ENCODE results near the gene SLC9A5.

SLC9A5 gene

DNA sequence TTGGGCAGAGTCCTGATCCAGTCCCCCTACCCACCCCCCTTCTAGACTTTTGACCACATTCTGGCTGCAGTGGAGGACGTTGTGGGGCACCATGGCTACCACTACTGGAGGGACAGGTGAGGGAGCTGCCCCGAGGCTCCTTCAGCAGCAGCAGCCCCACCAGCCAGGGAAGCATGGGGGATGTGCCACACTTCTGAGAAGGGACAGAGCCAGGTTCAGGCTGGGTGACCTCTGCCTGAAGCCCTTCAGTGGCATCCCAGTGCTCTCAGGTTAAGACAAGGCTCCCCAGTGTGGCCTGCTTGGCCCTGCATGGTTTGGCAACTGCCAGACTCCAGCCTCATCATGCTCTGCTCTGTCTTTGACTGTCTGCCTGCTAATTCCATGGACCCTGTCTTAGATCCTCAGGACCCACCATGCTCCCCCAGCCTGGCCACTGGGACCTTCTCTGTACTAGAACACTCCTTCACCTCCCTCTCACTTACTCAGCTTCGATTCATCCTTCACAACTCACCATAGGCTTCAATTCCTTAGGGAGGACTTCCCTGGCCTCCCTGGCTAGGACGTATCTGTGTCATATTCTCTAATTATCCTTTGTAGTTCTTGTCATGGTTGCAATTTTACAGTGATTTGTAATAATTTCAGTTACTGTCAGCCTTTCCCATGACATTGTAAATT lies 8.8 kb downstream of the SLC9A5 start:
- DNase-seq, result no peak

- no peak for DNase-seq
These were observed 9.5 kb downstream of the SLC9A5 start for GRCh38 chr16:67258161-67258835.

DNA sequence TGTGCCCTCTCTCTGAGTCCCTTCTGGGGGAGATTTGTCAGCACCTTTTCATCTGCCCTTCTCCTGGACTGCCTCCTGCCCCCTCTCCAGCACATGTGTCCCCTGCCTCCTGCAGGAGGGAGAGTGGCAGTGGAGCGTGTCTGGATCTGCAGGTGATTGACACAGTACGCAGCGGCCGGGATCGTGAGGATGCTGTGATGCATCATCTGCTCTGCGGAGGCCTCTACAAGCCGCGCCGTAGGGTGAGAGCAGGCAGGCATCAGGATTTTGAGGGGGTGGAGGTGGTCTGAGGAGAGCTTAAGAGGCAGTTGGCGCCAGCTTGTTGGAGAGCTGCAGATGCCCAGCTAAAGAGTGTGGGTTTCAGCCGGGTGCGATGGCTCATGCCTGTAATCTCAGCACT lies 10.9 kb downstream of the SLC9A5 start:
- DNase-seq, result no peak

GRCh38 chr16:67260426-67261063 lies 11.8 kb downstream of the SLC9A5 start:
- DNase-seq, result no peak

GRCh38 chr16:67263201-67263600 lies 14.4 kb downstream of the SLC9A5 start:
- DNase-seq, result no peak

DNA sequence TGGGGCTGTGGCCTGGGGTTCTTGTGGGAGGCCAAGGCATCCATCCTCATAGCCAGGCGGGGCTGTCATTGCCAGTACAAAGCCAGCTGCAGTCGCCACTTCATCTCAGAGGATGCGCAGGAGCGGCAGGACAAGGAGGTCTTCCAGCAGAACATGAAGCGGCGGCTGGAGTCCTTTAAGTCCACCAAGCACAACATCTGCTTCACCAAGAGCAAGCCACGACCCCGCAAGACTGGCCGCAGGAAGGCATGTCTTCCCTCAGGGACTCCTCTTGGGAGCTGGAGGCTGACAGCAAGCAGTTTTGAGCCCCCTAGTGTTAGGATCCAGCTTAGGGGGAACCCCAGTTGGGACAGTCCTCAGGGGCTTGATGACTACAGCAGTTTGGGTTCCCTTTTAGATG lies 15.5 kb downstream of the SLC9A5 start:
- no peak for DNase-seq

DNA sequence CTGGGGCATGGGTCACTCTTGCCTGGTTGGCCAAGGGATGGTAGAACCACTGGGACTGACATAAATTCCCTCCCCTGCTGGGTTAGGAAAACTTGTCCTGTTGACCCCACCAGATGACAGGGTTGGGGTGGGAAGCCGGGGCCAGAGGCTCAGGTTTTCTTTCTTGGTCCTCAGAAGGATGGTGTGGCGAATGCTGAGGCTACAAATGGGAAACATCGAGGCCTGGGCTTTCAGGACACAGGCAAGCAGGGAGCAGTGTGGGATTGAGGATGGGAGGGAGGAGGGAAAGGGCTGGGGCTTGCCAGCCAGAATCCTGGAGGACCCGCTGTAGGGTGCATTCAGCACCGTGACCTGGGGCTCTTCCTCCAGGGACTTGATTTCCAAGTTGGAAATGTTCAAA lies 16.1 kb downstream of the SLC9A5 start:
- no peak for DNase-seq

- no peak for DNase-seq
These were observed 17.1 kb downstream of the SLC9A5 start for GRCh38 chr16:67265834-67266233.

GRCh38 chr16:67268136-67268579 lies 19.4 kb downstream of the SLC9A5 start:
- DNase-seq, result no peak

GRCh38 chr16:67269766-67270165 lies 21.0 kb downstream of the SLC9A5 start:
- no peak for DNase-seq

DNA sequence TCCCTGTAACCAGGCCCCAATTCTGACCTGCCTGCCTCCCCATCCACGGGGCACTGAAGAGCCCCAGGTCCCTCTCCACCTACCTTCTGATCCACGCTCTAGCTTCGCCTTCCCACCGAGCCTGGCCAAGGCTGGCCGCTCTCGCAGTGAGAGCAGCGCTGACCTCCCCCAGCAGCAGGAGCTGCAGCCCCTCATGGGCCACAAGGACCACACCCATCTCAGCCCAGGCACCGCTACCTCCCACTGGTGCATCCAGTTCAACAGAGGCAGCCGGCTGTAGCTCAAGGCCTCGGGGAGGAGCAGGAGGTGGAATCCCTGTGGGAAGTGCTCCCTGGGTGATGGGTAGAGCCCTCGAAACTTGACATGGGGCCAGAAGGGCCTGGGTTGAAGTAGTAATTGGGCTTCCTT lies 22.2 kb downstream of the SLC9A5 start:
- no peak for DNase-seq

DNA sequence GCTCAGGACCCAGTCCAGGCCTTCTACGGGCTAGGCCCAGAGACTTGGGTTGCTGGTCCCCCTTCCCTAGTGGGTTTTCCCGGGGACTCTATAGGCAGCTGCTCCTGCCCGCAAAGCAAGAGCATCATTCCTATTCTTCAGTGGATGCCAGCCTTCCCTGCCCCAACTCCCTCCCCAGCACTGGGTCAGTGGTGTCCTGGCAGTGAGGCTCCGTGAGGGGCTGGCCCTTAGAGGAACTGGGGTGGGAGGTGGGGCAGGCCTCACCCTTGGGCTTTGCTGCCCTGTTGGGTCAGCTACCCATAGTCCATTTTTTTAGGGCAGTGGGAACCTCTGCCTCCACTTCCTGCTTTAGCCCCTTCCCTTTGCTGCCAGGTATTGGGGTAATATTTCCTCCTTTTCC lies 22.7 kb downstream of the SLC9A5 start:
- no peak for DNase-seq

GRCh38 chr16:67275321-67275720 lies 26.5 kb downstream of the SLC9A5 start:
- no peak for DNase-seq

GRCh38 chr16:67277294-67277998 lies 28.7 kb downstream of the SLC9A5 start:
- no peak for DNase-seq

- DNase-seq, result no peak
These were observed 29.4 kb downstream of the SLC9A5 start for GRCh38 chr16:67277999-67278772.

- DNase-seq, result peak; percentile 27
These were observed 30.1 kb downstream of the SLC9A5 start for GRCh38 chr16:67278773-67279295.

- DNase-seq, result peak; percentile 69
These were observed 30.7 kb downstream of the SLC9A5 start, which contains the start of gene PLEKHG4 for GRCh38 chr16:67279296-67280089. PLEKHG4 (plus strand) TSS chr16:67279532; CDS start chr16:67280045, 513 bp downstream.

DNA sequence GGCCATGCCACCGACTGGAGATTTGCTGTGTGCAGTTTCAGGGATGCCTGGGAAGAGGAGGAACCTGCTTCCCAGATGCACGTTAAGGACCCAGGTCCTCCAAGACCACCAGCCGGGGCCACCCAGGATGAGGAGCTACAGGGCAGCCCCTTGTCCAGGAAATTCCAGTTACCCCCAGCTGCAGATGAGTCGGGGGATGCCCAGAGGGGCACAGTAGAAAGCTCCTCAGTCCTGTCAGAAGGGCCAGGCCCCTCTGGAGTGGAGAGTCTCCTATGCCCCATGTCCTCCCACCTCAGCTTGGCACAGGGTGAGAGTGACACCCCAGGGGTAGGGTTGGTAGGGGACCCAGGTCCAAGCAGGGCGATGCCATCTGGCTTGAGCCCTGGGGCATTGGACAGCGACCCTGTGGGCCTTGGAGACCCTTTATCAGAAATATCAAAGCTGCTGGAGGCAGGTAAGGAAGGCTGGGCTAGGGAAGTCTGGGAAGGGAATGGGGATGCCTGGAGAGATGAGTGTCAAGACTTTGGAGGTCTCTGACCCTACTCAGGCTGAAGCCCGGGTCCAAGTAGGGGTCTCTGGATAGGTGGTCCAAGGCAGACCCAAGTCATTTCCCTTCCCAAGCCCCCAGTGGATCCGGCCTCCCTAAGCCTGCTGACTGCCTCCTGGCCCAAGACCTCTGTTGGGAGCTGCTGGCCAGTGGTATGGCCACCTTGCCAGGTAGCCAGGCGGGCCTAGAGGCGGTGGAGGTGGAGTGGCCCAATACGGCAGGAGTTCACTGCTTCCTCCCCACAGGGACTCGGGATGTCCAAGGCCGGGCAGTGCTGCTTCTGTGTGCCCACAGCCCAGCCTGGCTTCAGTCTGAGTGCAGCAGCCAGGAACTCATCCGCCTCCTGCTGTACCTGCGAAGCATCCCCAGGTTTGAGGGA lies 31.6 kb downstream of the SLC9A5 start:
- DNase-seq, result no peak

DNA sequence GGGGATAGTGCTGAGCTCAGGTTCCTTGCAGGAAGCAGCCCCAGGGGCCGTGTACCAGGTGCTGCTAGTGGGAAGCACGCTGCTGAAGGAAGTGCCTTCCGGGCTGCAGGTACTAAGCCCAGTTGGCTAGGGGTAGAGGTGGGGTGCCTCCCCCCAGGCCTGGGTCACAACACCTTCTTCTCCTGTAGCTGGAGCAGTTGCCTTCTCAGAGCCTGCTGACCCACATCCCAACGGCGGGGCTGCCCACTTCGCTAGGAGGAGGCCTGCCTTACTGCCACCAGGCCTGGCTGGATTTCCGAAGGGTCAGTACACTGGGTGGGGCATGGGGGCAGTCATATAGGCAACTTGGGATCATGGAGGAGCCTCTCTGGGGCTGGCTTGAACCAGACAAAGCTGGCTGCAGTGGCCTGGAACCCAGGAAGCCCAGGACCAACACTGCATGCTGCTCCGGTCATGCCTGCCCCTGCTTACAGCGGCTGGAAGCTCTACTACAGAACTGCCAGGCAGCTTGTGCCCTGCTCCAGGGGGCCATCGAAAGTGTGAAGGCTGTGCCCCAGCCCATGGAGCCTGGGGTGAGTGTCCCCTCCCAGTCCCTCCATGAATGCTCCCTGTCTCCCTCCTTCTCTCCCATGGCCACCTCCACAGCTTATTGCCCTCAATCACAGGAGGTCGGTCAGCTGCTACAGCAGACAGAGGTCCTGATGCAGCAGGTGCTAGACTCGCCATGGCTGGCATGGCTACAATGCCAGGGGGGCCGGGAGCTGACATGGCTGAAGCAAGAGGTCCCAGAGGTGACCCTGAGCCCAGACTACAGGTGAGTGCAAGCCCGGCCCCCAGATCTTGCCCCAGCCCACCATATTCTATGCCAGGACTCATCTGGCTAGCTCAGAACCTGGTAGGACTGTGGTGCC lies 33.0 kb downstream of the SLC9A5 start:
- DNase-seq, result no peak

Measured in effector CD4-positive, alpha-beta T cell (primary cell).